Endothelial cell (in vitro differentiated cells): ENCODE measurements around the gene APEH. TPM values are rescaled to one million over a fixed set of nuclear protein-coding genes. Genes with fewer than 3 reads are reported as not detected.

ENCODE experiments used
- DNase-seq: peaks from one replicate; pipeline ENCODE4 v3.0.0; 2021; ENCODE audit warnings: low spot score
- H3K27ac Mint-ChIP-seq: one replicate; pipeline ENCODE4 v1.8.0; 2021; ENCODE audit warnings: mixed read lengths, inconsistent platforms; ENCODE audit not compliant: unreplicated experiment
- H3K27me3 Mint-ChIP-seq: one replicate; pipeline ENCODE4 v1.8.0; 2021; ENCODE audit warnings: mild to moderate bottlenecking, moderate library complexity, mixed read lengths, inconsistent platforms; ENCODE audit not compliant: unreplicated experiment
- H3K36me3 Mint-ChIP-seq: one replicate; pipeline ENCODE4 v1.8.0; 2021; ENCODE audit warnings: mild to moderate bottlenecking, low read depth, mixed read lengths, inconsistent platforms; ENCODE audit not compliant: unreplicated experiment
- H3K4me1 Mint-ChIP-seq: one replicate; pipeline ENCODE4 v1.8.0; 2021; ENCODE audit warnings: mild to moderate bottlenecking, mixed read lengths, inconsistent platforms; ENCODE audit not compliant: unreplicated experiment
- H3K4me3 Mint-ChIP-seq: one replicate; pipeline ENCODE4 v1.8.0; 2021; ENCODE audit warnings: mild to moderate bottlenecking, mixed read lengths, inconsistent platforms; ENCODE audit not compliant: unreplicated experiment
- H3K9me3 Mint-ChIP-seq: one replicate; pipeline ENCODE4 v1.8.0; 2021; ENCODE audit warnings: mixed read lengths, inconsistent platforms; ENCODE audit not compliant: unreplicated experiment
- CTCF ChIP-seq: fragments of 200-600 bp; sonication (generic); IDR thresholded peaks from one replicate; pipeline ENCODE4 v1.5.0; 2021; ENCODE audit warnings: antibody characterized with exemption; ENCODE audit not compliant: unreplicated experiment
- total RNA-seq: library from RNA; stranded (reverse); fragmentation: NEBNext Ultra II Directional; extraction: Animal tissue kit (Norgen Biotek cat#: 25700); gene quantifications from one replicate; pipeline ENCODE4 v1.2.1, GENCODE V29; 2021; ENCODE audit not compliant: unreplicated experiment

APEH gene
- total RNA-seq, 1 donor from 2014 or later, result 71.1 TPM

- no peaks in the 10 kb centered on the region for H3K4me1 Mint-ChIP-seq
- no peak for TF ChIP-seq CTCF
- H3K27ac Mint-ChIP-seq, result no peak overlapping the region
- no peak overlapping the region for H3K4me3 Mint-ChIP-seq
- DNase-seq, result no peak
- peaks cover 2% of the 10 kb centered on the region for H3K27me3 Mint-ChIP-seq
- H3K9me3 Mint-ChIP-seq, result no peaks in the 10 kb centered on the region
- H3K36me3 Mint-ChIP-seq, result peaks cover 29% of the 10 kb centered on the region
Measured at GRCh38 chr3:49732597-49732996, 58.4 kb downstream of the APEH start.

- Mint-ChIP-seq H3K27ac (no peak overlapping the region), H3K27me3 (peaks cover 2% of the 10 kb centered on the region), H3K4me1 (no peaks in the 10 kb centered on the region), H3K4me3 (no peak overlapping the region), H3K36me3 (peaks cover 36% of the 10 kb centered on the region), H3K9me3 (no peaks in the 10 kb centered on the region)
- TF ChIP-seq CTCF, result no peak
- DNase-seq, result no peak
Measured at GRCh38 chr3:49733551-49733950, 59.4 kb downstream of the APEH start.

Other genes starting within 250 kb of the APEH start
- gene NICN1, start 245.0 kb upstream of the APEH start, total RNA-seq, result 30.0 TPM
- gene DAG1, start 204.1 kb upstream of the APEH start, total RNA-seq, result 54.8 TPM
- gene BSN, start 119.9 kb upstream of the APEH start, total RNA-seq, result 2.4 TPM
- 22.0 TPM for gene MST1, start 15.1 kb downstream of the APEH start, total RNA-seq
- gene RNF123, start 15.2 kb downstream of the APEH start, total RNA-seq, result 42.3 TPM
- 0.56 TPM for gene AMIGO3, start 45.3 kb downstream of the APEH start, total RNA-seq
- gene GMPPB, start 49.6 kb downstream of the APEH start, total RNA-seq, result 21.3 TPM
- gene IP6K1, start 112.2 kb downstream of the APEH start, total RNA-seq, result 56.4 TPM
- gene CDHR4, start 125.5 kb downstream of the APEH start, total RNA-seq, result 1.1 TPM
- gene INKA1, start 128.9 kb downstream of the APEH start, total RNA-seq, result 57.6 TPM
- gene UBA7, start 139.6 kb downstream of the APEH start, total RNA-seq, result 6.0 TPM
- gene TRAIP, start 182.2 kb downstream of the APEH start, total RNA-seq, result 6.2 TPM
- gene CAMKV, start 195.6 kb downstream of the APEH start, total RNA-seq, result 0.67 TPM
- 0.67 TPM for gene MST1R, start 229.5 kb downstream of the APEH start, total RNA-seq